ENCODE data around the gene PHOX2B. TPM values are rescaled to one million over a fixed set of nuclear protein-coding genes. Genes with fewer than 3 reads are reported as not detected.
"Not testable (repeated sequence)": the region's sequence is repeated elsewhere in the genome, so short reads cannot be mapped to it uniquely, and the experiment has no call there.

PHOX2B gene
- total RNA-seq, 1 experiment from 2014 or later = not detected

- BruUV-seq (replicated peaks) = no TSS peak
- CTCF ChIA-PET = no interaction called here
These were observed 34.0 kb downstream of the PHOX2B start for GRCh38 chr4:41714364-41715000.

DNA sequence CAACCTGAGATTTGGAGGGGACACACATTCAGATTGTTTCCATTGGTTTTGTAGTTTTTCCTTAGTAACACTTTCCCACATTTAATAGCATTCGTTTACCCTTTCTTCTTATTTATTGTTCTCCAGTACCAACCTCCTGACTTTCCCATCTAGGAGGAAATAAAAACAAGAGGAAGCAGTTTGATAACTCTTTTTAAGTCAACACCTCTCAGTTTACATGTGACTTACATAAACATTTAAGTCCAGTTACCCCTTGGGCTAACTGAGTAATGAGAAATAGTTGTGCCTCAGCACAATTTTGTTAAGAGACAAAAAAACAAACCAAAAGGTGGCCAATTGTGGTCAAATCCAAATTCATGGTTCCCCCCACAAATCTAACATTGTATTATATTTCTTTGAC is 34.8 kb downstream of the PHOX2B start:
- no TSS peak for BruUV-seq (replicated peaks)
- Mint-ChIP-seq H3K27me3 (ENCODE audit: unreplicated experiment) (peaks cover 4% of the 10 kb centered on the region), H3K36me3 (ENCODE audit: insufficient read depth, unreplicated experiment) (no peaks in the 10 kb centered on the region), H3K4me3 (ENCODE audit: low read depth, unreplicated experiment) (no peak overlapping the region), H3K4me1 (ENCODE audit: low read depth, unreplicated experiment) (no peaks in the 10 kb centered on the region), H3K27ac (ENCODE audit: unreplicated experiment) (no peak overlapping the region), H3K9me3 (ENCODE audit: low read depth, unreplicated experiment) (no peaks in the 10 kb centered on the region)
- no peak for DNase-seq
- CTCF ChIA-PET = no interaction called here
- intact Hi-C loops (cut with micrococcal nuclease; ENCODE audit: unreplicated experiment) = no loop called here
- TF ChIP-seq CTCF (IDR thresholded peaks at IDR 0.05; ENCODE audit: unreplicated experiment) = no peak

More at GRCh38 chr4:41714364-41715000, 34.0 kb downstream of the PHOX2B start:
- no peaks in the 10 kb centered on the region for H3K9me3 Mint-ChIP-seq (ENCODE audit: low read depth, unreplicated experiment)
- TF ChIP-seq CTCF (IDR thresholded peaks at IDR 0.05; ENCODE audit: unreplicated experiment) = no peak
- no peak overlapping the region for H3K27ac Mint-ChIP-seq (ENCODE audit: unreplicated experiment)
- H3K4me3 Mint-ChIP-seq (ENCODE audit: low read depth, unreplicated experiment) = no peak overlapping the region
- no peaks in the 10 kb centered on the region for H3K36me3 Mint-ChIP-seq (ENCODE audit: insufficient read depth, unreplicated experiment)
- intact Hi-C loops (cut with micrococcal nuclease; ENCODE audit: unreplicated experiment) = no loop called here
- no peak for DNase-seq
- H3K4me1 Mint-ChIP-seq (ENCODE audit: low read depth, unreplicated experiment) = no peaks in the 10 kb centered on the region
- H3K27me3 Mint-ChIP-seq (ENCODE audit: unreplicated experiment) = peaks cover 11% of the 10 kb centered on the region

GRCh38 chr4:41712425-41712824 is 36.1 kb downstream of the PHOX2B start:
- no peak overlapping the region for H3K4me3 Mint-ChIP-seq (ENCODE audit: low read depth, unreplicated experiment)
- no TSS peak for BruUV-seq (replicated peaks)
- H3K36me3 Mint-ChIP-seq (ENCODE audit: insufficient read depth, unreplicated experiment) = no peaks in the 10 kb centered on the region
- no peaks in the 10 kb centered on the region for H3K27me3 Mint-ChIP-seq (ENCODE audit: unreplicated experiment)
- TF ChIP-seq CTCF (IDR thresholded peaks at IDR 0.05; ENCODE audit: unreplicated experiment) = no peak
- CTCF ChIA-PET = no interaction called here
- no peak overlapping the region for H3K27ac Mint-ChIP-seq (ENCODE audit: unreplicated experiment)
- H3K9me3 Mint-ChIP-seq (ENCODE audit: low read depth, unreplicated experiment) = no peaks in the 10 kb centered on the region
- no peak for DNase-seq
- intact Hi-C loops (cut with micrococcal nuclease; ENCODE audit: unreplicated experiment) = no loop called here
- no peaks in the 10 kb centered on the region for H3K4me1 Mint-ChIP-seq (ENCODE audit: low read depth, unreplicated experiment)

GRCh38 chr4:41711654-41712053 is 36.9 kb downstream of the PHOX2B start:
- CTCF ChIA-PET = interaction anchor here (0.5 kb wide), 1 partner anchor 140 kb away, joined by 3 read pairs; no protein-coding TSS in a partner anchor
- H3K36me3 Mint-ChIP-seq (ENCODE audit: insufficient read depth, unreplicated experiment); H3K27me3 Mint-ChIP-seq (ENCODE audit: unreplicated experiment); DNase-seq; H3K27ac Mint-ChIP-seq (ENCODE audit: unreplicated experiment); intact Hi-C loops (cut with micrococcal nuclease; ENCODE audit: unreplicated experiment); H3K4me3 Mint-ChIP-seq (ENCODE audit: low read depth, unreplicated experiment); H3K9me3 Mint-ChIP-seq (ENCODE audit: low read depth, unreplicated experiment); H3K4me1 Mint-ChIP-seq (ENCODE audit: low read depth, unreplicated experiment); BruUV-seq (replicated peaks): not testable (repeated sequence)

DNA sequence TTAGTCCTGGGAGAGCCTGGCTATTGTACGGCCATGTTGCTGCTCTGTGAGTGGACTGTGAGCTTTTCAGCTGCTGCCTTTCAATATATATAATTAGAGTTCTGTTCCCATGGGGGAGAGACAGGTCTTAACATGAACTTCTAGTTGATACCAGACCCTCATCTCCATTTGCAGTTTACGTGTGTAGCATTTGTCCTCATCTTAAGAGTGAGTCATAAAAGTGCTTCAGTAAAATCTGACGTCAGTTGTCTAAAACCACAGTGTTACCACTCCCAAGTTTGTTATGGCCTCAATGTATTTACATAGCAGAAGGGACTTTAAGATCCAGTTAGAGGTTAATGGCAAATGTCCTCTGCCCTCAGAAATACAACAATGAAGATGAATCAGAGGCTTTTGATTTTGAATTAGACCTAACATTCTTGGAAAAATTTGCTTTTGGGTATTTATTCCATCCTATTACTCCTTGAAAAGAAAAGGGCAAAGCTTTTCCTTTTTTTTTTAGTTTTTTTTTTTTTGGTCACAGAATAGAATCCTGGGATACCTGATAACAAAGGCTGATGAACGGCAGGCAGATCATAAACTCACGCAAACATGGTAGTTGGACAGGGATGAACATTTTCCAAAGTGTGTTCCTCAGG is 38.6 kb downstream of the PHOX2B start:
- CTCF ChIA-PET = no interaction called here
- Mint-ChIP-seq H3K9me3 (ENCODE audit: low read depth, unreplicated experiment) (no peaks in the 10 kb centered on the region), H3K27me3 (ENCODE audit: unreplicated experiment) (no peaks in the 10 kb centered on the region), H3K36me3 (ENCODE audit: insufficient read depth, unreplicated experiment) (no peaks in the 10 kb centered on the region), H3K4me1 (ENCODE audit: low read depth, unreplicated experiment) (no peaks in the 10 kb centered on the region), H3K4me3 (ENCODE audit: low read depth, unreplicated experiment) (no peak overlapping the region), H3K27ac (ENCODE audit: unreplicated experiment) (no peak overlapping the region)
- TF ChIP-seq CTCF (IDR thresholded peaks at IDR 0.05; ENCODE audit: unreplicated experiment) = no peak
- no TSS peak for BruUV-seq (replicated peaks)
- intact Hi-C loops (cut with micrococcal nuclease; ENCODE audit: unreplicated experiment) = no loop called here
- DNase-seq = no peak
